Stomach smooth muscle (tissue), 2 donors: ENCODE data around the gene NCBP3.
"Not testable (repeated sequence)": the region's sequence is repeated elsewhere in the genome, so short reads cannot be mapped to it uniquely, and the experiment has no call there.

ENCODE experiments used
- H3K27ac ChIP-seq: one replicate; pipeline ENCODE4 v1.7.0; 2013; ENCODE audit warnings: mild to moderate bottlenecking, low read length, inconsistent platforms
- H3K27me3 ChIP-seq, 2 donors: one replicate each; pipeline ENCODE4 v1.7.0; 2013; ENCODE audit warnings: low read length in 2 of 2; ENCODE audit not compliant: insufficient read depth in 2 of 2, control insufficient read depth in 1 of 2
- H3K36me3 ChIP-seq, 2 donors: one replicate each; pipeline ENCODE4 v1.7.0; 2013; ENCODE audit warnings: low read length in 2 of 2; ENCODE audit not compliant: control insufficient read depth in 2 of 2, insufficient read depth in 2 of 2
- H3K4me1 ChIP-seq: one replicate; pipeline ENCODE4 v1.7.0; 2013; ENCODE audit warnings: low read length; ENCODE audit not compliant: control insufficient read depth, insufficient read depth
- H3K4me3 ChIP-seq, 2 donors: one replicate each; pipeline ENCODE4 v1.7.0; 2013; ENCODE audit warnings: low read length in 2 of 2
- H3K9ac ChIP-seq, 2 donors: one replicate each; pipeline ENCODE4 v1.7.0; 2013; ENCODE audit warnings: low read length in 2 of 2, mild to moderate bottlenecking in 1 of 2
- H3K9me3 ChIP-seq, 2 donors: one replicate each; pipeline ENCODE4 v1.7.0; 2013; ENCODE audit warnings: low read length in 2 of 2; ENCODE audit not compliant: control insufficient read depth in 2 of 2
- donor health status: healthy.
- donor health status: Pancreatic carcinoma.

The NCBP3 gene

GRCh38 chr17:3864534-3864933, 18.5 kb upstream of the NCBP3 start:
- H3K9me3 ChIP-seq = no peaks in the 10 kb centered on the region
- no peaks in the 10 kb centered on the region for H3K27me3 ChIP-seq
- H3K27ac ChIP-seq = peak overlapping the region; percentile 49
- H3K4me3 ChIP-seq = no peak overlapping the region
- H3K9ac ChIP-seq = no peak overlapping the region
- H3K4me1 ChIP-seq = peaks cover 14% of the 10 kb centered on the region
- peaks cover 11 to 13% of the 10 kb centered on the region in 2 donors for H3K36me3 ChIP-seq

GRCh38 chr17:3861761-3862681, 16.0 kb upstream of the NCBP3 start:
- H3K9ac ChIP-seq = no peak overlapping the region
- H3K27ac ChIP-seq = no peak overlapping the region
- no peaks in the 10 kb centered on the region for H3K9me3 ChIP-seq
- no peak overlapping the region for H3K4me3 ChIP-seq
- H3K27me3 ChIP-seq = no peaks in the 10 kb centered on the region
- H3K4me1 ChIP-seq = peaks cover 18% of the 10 kb centered on the region
- peaks cover 10 to 11% of the 10 kb centered on the region in 2 donors for H3K36me3 ChIP-seq

- Histone ChIP-seq H3K9me3 (no peaks in the 10 kb centered on the region), H3K4me1 (peaks cover 18% of the 10 kb centered on the region), H3K27me3 (no peaks in the 10 kb centered on the region), H3K4me3 (no peak overlapping the region), H3K9ac (no peak overlapping the region), H3K36me3 (peaks cover 10 to 11% of the 10 kb centered on the region in 2 donors), H3K27ac (no peak overlapping the region)
These were observed 15.1 kb upstream of the NCBP3 start for GRCh38 chr17:3860939-3861700.

DNA sequence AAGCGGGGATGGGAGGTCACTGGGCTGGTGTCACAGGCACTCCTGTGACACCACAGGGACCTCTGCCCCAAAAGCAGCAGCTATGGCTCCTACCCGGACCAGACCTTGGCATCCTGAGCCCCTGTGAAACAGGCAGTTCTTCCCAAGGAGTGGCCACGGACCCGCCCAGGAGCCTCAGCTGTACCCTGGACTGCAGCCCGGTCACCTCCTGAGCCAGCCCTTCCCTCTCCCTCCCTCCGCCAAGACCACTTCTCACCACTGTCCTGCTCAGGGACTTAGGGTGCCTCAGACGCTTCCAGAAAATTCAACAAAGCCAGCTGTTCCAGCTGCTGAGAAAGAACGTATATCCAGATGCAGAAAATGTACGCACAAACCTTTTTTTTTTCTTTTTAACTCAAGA, 13.9 kb upstream of the NCBP3 start:
- Histone ChIP-seq H3K36me3 (peaks cover 10 to 11% of the 10 kb centered on the region in 2 donors), H3K27me3 (no peaks in the 10 kb centered on the region), H3K9me3 (no peaks in the 10 kb centered on the region), H3K9ac (no peak overlapping the region), H3K27ac (no peak overlapping the region), H3K4me1 (peaks cover 8% of the 10 kb centered on the region), H3K4me3 (no peak overlapping the region)

DNA sequence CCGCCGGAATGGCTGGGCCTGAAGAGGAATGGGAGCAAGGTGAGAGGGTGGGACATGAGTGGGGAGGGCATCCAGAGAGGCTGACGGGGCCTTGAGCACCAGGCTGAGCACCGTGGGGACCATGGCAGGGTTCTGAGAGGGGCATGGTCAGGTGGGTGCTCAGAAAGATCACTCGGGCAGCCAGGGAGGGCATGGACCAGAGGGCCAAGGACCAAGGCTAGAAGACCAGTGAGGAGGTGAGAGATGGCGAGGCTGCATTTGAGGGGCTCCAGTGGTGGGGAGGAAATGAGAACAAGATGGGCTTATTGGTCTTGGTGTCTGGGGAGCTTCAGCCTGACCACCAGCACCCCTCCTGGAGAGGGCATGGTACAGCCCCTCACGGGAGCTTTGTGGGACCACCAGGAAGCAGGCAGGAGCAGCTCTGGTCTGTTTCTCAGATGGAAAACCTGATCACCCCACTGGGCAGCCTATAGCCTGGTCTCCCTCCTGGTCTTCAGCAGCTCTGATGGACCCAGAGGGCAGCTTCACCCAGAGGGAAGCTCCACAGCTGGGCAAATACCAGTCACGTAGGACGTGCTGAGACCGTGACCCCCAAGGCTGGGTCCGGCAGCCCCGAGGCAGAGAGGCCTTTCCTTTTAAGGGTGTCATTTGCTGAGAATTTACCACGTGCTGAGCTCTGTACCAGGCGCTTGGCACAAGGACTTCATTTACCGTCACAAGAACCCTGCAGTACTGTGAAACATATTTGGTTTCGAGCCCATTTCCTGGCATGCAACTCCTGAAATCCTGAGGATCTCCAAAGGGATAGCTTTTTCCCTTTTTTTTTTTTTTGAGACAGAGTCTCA, 11.4 kb upstream of the NCBP3 start:
- peaks cover 3% of the 10 kb centered on the region for H3K4me1 ChIP-seq
- no peaks in the 10 kb centered on the region for H3K9me3 ChIP-seq
- no peak overlapping the region for H3K27ac ChIP-seq
- peaks cover 10 to 11% of the 10 kb centered on the region in 2 donors for H3K36me3 ChIP-seq
- no peaks in the 10 kb centered on the region for H3K27me3 ChIP-seq
- H3K9ac ChIP-seq = no peak overlapping the region
- H3K4me3 ChIP-seq = no peak overlapping the region

DNA sequence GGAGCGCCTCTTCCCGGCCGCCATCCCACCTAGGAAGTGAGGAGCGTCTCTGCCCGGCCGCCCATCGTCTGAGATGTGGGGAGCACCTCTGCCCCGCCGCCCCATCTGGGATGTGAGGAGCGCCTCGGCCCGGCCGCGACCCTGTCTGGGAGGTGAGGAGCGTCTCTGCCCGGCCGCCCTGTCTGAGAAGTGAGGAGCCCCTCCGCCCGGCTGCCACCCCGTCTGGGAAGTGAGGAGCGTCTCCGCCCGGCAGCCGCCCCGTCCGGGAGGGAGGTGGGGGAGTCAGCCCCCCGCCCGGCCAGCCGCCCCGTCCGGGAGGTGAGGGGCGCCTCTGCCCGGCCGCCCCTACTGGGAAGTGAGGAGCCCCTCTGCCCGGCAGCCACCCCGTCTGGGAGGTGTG, 8.2 kb upstream of the NCBP3 start:
- H3K9me3 ChIP-seq, H3K4me3 ChIP-seq, H3K4me1 ChIP-seq, H3K9ac ChIP-seq, H3K36me3 ChIP-seq, H3K27me3 ChIP-seq, H3K27ac ChIP-seq: not testable (repeated sequence)

- Histone ChIP-seq H3K9ac (no peak overlapping the region), H3K4me1 (peaks cover 2% of the 10 kb centered on the region), H3K27me3 (no peaks in the 10 kb centered on the region), H3K36me3 (no peaks in the 10 kb centered on the region), H3K9me3 (no peaks in the 10 kb centered on the region), H3K27ac (no peak overlapping the region), H3K4me3 (no peak overlapping the region)
These were observed 6.5 kb upstream of the NCBP3 start for GRCh38 chr17:3852561-3852960.

- Histone ChIP-seq H3K9me3 (no peaks in the 10 kb centered on the region), H3K4me3 (no peak overlapping the region), H3K27me3 (no peaks in the 10 kb centered on the region), H3K4me1 (no peaks in the 10 kb centered on the region), H3K9ac (no peak overlapping the region), H3K36me3 (no peaks in the 10 kb centered on the region), H3K27ac (no peak overlapping the region)
These were observed 5.5 kb upstream of the NCBP3 start for GRCh38 chr17:3851461-3852100.

DNA sequence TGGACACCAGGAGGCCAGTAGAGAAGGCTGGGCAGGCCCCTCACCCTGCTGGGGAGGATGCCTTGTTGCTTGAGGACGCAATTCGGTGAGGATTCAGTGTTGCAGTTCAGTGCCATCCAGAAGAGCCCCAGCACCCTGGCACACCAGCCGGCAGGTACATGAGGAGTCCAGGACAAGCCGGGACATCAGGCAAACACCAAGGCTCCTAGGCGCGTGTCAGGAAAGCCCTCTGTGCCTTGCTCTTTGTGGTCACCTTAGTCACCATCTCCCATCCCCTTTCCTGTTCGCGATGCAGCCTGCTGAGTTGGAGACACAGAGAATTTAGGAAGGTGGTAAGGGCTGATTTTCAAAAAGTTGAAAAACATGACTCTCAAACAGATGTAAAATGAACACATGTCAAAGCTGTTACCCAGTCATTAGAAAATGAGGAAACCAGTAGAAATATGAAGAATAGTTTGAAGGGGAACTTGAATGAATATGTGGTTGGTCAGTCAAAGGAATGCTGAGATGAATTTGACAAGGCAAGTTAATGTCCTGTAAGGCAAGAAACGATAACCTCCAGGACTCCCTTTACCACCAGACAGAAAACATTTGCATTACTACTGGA, 2.3 kb upstream of the NCBP3 start:
- Histone ChIP-seq H3K9ac (no peak overlapping the region), H3K27ac (no peak overlapping the region), H3K27me3 (no peaks in the 10 kb centered on the region), H3K4me1 (peaks cover 9% of the 10 kb centered on the region), H3K36me3 (no peaks in the 10 kb centered on the region), H3K4me3 (no peak overlapping the region), H3K9me3 (no peaks in the 10 kb centered on the region)
